Tibial nerve (tissue), 3 donors: Measurements from ENCODE around the gene ATE1.

Experiments
- CTCF ChIP-seq, 5 experiments: fragments of 200-600 bp in 3 of 5; fragments of 450-650 bp in 2 of 5; sonication (generic) in 3 of 5; IDR thresholded peaks; one replicate each; pipeline ENCODE4 v1.5.1; 2016 to 2019; ENCODE audit warnings: antibody characterized with exemption in 5 of 5, mild to moderate bottlenecking in 3 of 5, moderate library complexity in 2 of 5
- POLR2A ChIP-seq, 2 donors: fragments of 450-650 bp; IDR thresholded peaks; one replicate each; pipeline ENCODE4 v1.6.1; 2017; ENCODE audit warnings: antibody characterized with exemption in 2 of 2, mild to moderate bottlenecking in 2 of 2, moderate library complexity in 2 of 2

- no peak for TF ChIP-seq CTCF (IDR thresholded peaks at IDR 0.05)
- no peak for TF ChIP-seq POLR2A (IDR thresholded peaks at IDR 0.05)
Measured at GRCh38 chr10:121864168-121864567, 63.7 kb downstream of the ATE1 start.
